T-helper 1 cell (primary cell): Measurements from ENCODE around the gene VMO1.
"Not testable (repeated sequence)": the region's sequence is repeated elsewhere in the genome, so short reads cannot be mapped to it uniquely, and the experiment has no call there.

ENCODE experiments used
- DNase-seq, 5 donors: peaks; one replicate each; pipeline ENCODE4 v3.0.0-alpha.2; 2012 to 2020
- total RNA-seq, 4 donors: gene quantifications; one replicate each; lab custom pipeline; 2026; lab: John Stamatoyannopoulos, UW

Gene VMO1
- 0 to 0.36 (median 0.04) reads per million in 4 donors for total RNA-seq

DNA sequence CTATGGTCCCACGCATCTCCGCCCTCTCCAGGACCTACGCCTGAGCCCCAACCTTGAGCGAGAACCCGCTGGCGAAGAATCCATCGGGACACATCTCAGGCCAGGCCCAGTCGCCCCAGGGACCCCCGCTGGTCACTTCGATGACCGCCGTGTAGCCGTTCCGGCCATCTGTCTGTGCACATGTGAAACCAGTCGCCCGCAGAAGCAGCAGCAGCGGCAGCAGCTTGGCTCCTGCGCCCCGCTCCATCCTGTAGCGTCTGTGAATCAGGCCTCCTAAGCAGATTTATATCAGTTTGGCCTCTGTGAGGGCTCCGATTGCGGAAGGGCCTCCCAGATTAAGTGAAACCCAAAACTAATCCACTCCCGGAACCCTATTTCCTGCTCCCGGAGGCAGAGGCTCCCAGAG is at the start of gene VMO1:
VMO1 (minus strand) TSS at position 259 of the 406 bp plus-strand sequence; CDS start at position 247, 12 bp downstream.
- no peak for DNase-seq

DNA sequence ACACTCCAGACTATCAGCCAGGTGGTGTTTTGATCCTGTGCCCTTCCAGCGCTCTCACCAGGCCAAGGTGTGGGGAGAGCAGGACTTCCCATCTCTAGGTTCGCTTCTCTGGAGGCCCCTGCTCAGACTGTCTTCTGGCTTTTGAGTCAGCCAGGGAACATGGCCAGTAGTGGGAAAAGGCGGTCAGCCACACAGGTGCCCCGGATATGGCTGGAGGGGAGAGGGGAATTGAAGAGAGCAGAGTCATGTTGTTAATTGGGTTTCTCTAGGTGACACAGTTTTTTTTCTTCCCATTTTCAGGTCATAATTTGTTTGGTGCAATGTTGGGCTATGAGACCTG is 48.5 kb upstream of the VMO1 start:
- DNase-seq: no peak

DNA sequence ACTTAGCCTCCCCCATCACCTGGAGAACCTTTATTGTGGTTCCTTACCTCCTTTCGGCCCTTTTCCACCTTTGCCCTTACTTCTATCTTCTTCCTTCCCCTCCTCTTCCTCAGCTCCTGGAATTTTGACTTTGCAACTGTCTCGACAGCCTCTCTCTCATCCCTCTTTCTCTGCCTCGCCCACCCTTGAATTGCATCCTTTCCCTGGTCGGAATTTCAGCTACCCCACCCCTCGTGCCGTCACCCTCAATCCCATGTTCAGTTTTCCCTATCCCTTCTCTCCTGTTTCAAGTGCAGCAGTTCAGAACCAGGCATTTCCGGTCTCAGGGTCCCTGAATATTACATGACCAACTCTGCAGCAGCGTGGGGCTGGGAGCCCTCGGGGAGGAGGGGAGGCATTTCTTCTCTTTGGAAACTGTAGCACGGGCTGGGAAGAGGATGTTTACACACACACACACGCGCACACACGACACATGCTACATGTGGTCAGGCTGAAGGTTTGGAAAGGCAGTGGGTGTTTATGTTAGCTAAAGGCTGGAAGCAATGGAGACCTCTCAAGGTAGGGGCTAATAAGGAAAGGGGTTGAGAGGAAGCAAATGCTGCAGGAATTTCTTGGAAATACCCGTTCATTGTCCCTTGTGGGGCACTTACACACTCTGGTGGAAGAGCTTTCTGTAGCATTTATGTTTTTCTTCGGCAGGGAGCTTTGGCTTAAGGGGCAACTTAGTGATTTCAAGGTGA is 47.9 kb upstream of the VMO1 start:
- DNase-seq: no peak

DNA sequence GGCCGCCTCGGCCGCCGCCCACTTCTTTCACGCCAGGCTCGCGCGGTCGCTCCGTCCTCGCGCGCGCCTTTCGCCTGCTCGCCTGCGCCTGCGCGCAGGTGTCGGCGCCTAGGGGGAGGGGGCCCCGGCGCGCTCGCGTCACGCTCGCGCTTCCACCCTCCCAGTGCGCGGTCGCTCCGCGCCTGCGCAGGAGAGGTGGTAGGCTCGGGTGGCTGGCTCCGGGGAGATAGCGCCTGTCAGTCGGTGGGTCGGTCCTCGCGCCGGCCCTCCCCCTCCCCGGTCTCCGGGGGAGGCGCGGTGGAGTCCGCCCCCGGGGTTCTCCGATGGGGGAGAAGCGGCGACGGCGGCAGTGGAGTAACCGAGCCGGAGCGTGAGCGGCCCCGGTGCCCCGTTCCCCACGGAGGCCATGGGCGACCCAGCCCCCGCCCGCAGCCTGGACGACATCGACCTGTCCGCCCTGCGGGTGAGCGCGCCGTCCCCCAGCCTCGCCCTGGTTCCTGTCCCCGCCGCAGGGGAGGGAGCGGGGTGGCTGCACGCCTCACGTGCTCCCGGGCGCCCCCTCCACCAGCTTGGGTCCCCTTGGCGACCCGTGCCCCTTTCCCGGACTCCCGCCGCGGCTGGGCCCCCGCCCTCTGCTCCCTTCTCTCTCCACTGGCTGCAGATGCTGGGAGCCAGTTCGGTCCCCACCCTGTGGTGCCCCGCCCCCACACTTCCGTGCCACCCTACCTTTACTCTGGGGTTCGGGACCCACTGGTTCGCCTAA is 47.2 kb upstream of the VMO1 start, which contains the start of gene MINK1:
MINK1 (plus strand) TSS at position 163 of the 763 bp plus-strand sequence; CDS start at position 407, 244 bp downstream.
- peak; percentile 77 to 96 (median 87) for DNase-seq

DNA sequence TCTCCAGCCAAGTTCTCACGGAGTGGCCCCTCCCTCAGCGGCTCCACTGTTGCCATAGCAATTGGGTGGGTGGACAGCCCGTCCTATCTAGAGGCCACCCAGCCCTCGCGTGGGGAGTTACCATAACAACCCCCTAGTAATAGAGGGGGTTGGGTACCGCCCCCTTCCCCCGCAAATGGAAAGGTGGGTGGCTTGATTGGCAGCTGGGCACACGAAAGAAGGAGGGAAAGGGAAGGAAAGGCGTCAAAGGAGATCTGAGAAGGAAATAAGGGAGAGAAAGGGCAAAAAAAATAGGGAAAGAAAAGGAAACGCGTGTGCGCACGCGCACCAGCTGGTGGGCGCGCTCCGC is 46.6 kb upstream of the VMO1 start:
- not testable (repeated sequence) for DNase-seq

- no peak for DNase-seq
Observed at GRCh38 chr17:4827399-4827798, 41.2 kb upstream of the VMO1 start.

DNA sequence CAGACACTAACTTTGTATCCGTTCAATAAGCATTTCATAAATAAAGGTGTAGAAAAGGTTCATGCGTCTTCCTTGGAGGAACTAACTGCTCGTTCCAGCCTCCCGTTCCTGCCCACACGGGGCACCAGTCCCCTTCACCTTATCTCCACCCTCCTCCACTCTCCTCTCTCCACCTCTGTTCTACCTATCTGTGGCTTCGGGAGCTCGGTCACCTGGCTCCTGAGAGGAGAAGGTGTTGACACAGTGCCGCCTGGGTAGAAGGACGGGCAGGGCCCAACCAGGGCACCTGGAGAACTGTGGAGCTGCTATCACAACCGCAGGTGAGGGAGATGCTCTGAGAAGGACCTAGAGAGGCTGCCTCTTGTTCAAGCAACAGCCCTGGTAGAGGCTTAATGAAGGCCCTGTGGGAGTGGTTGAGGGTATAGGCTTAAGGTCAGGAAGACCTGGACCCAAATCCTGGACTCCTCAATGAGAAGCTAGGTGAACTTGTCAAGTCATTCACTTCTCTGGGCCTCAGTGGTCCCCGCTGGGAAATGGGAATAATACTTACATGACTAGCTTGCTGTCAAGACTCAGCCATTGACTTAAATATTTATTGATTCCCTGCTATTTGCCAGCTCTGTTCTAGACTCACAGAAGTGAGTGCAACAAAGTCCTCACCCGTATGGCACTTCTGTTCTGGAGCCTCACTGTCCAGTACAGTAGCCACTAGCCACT is 37.4 kb upstream of the VMO1 start:
- no peak for DNase-seq

GRCh38 chr17:4822835-4823234 is 36.7 kb upstream of the VMO1 start:
- DNase-seq: no peak

GRCh38 chr17:4818276-4818675 is 32.1 kb upstream of the VMO1 start:
- no peak for DNase-seq

- DNase-seq: no peak
Observed at GRCh38 chr17:4816826-4817225, 30.7 kb upstream of the VMO1 start.

DNA sequence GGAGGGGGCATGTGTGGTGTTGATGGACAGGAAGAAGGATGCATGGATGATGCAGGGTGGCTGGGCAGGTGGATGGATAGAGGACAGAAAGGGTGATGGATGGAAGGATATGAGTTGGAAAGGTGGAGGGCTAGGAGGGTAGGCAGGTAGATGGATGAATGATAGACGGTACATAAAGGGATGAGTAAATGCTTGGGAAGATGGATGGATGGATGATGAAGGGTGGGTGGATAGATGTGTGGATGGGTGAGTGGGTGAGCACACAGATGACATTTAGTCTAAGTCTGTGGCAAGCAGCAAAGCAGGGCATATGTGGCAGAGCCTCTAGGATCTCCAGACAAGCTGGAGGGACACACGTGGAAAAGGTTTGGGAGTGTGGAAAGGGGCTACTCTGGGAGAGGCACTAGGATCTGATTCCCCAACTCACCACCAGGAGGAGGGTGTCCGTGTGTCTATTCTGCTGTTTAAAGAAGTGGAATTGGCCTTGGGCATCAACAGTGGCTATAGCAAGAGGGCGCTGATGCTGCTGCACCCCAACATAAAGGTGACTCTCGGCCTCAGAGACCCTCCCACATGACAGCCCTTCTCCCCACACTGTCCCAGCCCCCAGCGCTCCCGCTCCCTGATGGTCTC is 29.0 kb upstream of the VMO1 start:
- DNase-seq: no peak

DNA sequence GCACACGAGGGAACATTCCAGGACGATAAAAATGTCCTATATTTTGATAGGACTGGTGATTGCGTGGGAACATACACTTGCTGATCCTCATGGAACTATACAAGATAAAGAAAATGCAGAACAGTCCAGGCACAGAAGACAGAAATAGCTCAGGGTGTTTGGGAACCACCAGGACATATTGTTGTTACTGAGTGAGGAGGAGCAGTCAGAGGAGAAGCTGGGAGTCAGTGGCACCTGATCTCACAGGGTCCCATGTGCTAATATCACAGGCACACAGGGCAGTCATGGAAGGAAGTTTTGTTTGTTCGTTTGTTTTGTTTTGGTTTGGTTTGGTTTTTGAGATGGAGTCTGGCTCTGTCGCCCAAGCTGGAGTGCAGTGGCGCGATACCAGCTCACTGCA is 26.5 kb upstream of the VMO1 start:
- DNase-seq: no peak

DNA sequence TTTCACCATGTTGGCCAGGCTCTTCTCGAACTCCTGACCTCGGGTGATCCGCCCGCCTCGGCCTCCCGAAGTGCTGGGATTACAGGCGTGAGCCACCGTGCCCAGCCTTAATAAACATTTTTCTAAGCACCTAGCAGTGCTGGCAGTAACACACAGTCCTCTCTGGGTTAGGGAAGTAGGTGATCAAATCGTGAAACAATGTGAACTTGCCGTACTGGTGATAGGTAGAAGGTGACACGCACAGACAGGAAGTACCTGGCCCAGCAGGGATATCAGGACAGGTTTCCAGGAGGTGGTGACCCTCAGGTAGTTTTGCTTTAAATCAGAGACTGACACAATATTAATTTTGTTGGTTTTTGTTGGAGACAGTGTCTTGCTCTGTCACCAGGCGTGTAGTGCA is 25.3 kb upstream of the VMO1 start:
- DNase-seq: no peak

- no peak for DNase-seq
Observed at GRCh38 chr17:4810696-4811290, 24.6 kb upstream of the VMO1 start.

DNA sequence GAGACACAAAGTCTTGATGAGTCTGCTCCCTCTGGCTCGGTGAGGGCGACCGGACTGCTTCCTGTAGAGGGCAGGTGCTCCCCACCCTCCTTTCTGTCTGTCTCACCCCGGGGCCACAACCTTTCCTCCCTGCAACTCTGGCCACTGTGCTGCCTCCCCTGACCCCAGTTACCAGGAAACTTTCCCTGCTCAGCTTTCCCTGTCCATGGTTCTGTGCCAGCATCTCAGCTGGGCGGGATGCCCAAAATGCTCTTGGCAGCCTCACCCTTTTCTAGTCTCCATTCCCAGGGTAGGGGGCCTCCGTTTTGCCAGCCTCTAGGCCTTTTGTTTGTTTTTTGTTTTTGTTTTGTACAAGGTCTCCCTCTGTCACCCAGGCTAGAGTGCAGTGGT is 22.2 kb upstream of the VMO1 start:
- DNase-seq: no peak

DNA sequence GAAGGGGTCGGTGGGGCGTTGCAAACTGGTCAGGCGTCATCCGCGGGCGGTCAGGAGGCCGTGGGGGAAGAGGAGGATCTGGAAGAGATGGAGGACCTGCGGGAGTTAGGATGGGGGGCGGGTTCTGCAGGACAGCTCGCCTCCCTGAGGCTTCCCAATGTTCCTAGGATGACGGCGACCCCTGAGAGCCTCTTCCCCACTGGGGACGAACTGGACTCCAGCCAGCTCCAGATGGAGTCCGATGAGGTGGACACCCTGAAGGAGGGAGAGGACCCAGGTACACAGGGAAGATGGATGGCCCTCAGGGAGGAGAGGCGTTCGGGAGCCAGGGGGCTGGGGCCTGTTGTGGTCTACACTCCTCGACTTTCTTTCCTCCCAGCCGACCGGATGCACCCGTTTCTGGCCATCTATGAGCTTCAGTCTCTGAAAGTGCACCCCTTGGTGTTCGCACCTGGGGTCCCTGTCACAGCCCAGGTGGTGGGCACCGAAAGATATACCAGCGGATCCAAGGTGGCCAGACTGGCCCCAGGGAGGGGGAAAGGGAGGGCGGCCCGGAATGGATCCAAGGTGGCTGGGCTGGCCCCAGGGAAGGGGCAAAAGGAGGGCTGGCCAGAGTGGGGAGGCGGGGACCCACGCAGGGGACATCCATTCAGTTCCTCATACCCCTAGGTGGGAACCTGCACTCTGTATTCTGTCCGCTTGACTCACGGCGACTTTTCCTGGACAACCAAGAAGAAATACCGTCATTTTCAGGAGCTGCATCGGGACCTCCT is 21.6 kb upstream of the VMO1 start:
- DNase-seq: no peak

DNA sequence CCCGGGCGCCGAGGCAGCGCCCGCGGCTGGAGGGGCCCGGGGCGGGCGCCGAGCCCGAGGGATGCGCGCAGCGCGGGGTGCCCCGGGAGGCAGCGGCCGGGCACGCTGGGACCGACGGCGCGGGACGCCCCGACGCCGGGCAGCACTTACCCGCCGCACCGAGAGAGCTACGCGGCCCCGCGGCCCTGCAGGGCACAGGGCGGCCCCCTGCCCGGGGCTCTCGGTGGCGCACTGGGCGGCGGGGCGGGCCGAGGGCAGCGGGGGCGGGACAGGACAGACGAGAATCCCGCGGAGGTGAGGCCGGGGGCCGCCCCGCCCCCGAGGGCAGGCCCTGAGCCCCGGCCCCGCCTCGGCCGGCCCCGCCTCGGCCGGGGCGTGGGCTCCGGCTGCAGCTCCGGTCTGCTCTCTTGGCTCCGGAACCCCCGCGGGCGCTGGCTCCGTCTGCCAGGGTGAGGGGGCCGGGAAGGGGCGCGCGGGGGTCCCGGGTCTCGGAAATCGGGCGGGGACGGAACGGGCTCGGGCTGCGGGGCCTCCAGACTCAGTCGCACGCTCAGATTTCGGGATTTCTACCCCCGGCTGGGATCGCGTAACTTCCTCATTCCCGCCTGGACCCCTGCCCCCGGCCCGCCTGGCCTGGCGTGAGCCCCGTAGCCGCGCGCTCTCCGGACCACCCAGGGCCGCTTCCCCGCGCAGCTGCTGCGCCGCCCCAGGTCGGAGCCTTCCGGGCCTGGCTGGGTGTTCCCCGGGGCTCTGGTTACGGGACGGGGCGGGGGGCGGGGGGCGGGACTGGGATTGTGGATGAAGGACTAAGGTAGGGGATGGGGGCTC is 20.8 kb upstream of the VMO1 start, which contains the start of gene PLD2:
PLD2 (plus strand) TSS at position 376 of the 828 bp plus-strand sequence. CDS start 621 bp downstream, outside the sequence.
- peak; percentile 80 to 88 (median 84) for DNase-seq

GRCh38 chr17:4806456-4806776 is 20.3 kb upstream of the VMO1 start:
- no peak for DNase-seq

GRCh38 chr17:4802228-4802627 is 16.1 kb upstream of the VMO1 start, which contains the start of gene C17orf114:
Gene C17orf114, minus strand, starts transcription at chr17:4802328.
- DNase-seq: no peak

DNA sequence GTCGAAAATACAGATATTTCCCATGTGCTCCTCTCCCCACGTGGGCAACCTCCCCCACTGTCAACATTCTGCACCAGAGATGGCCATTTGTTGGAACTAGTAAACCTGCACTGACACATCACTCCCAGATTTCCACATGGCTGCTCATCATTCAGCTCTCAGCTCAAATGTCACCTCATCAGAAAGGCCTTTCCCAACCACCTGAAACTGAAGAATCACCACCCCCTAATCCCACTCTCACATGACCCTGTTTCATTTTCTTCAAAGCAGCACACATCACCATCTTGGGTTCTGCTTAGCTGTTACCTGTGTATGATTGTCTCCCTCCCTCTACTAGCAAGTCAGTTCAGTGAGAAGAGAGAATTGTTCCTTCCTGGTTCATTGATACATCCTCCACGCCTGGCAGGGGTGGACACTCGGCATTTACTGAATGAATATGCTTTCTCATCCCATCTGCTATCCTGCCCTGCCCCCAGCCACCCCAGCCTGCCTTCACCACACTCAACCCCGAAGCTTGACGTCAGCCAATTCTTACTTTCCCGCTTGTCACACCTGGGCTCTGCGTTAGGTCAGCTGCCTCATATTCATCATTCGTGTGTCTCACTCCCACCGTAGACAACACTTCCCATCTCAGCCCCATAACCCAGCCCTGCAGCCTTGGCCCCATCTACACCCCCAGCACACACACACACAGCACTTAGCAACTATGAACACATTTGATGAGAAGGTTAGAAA is 14.5 kb upstream of the VMO1 start:
- DNase-seq: no peak
